Body of pancreas (tissue), 4 donors: ENCODE measurements around the gene EP300.

Experiments used
- CTCF ChIP-seq, 7 experiments: fragments of 450-650 bp in 4 of 7; fragments of 200-600 bp in 3 of 7; sonication (generic) in 3 of 7; IDR thresholded peaks; one replicate each; pipeline ENCODE4 v1.5.1; 2016 to 2019; ENCODE audit warnings: antibody characterized with exemption in 7 of 7
- POLR2A ChIP-seq, 3 donors: fragments of 450-650 bp; IDR thresholded peaks; one replicate each; pipeline ENCODE4 v1.6.1; 2016; ENCODE audit warnings: antibody characterized with exemption in 3 of 3, mild to moderate bottlenecking in 2 of 3

GRCh38 chr22:41106122-41106968 is 14.0 kb downstream of the EP300 start:
- TF ChIP-seq CTCF (IDR thresholded peaks at IDR 0.05), result no peak
- TF ChIP-seq POLR2A (IDR thresholded peaks at IDR 0.05), result no peak
